GM18511 (cell line): ENCODE data around the gene SSH2.
"Not testable (repeated sequence)": the region's sequence is repeated elsewhere in the genome, so short reads cannot be mapped to it uniquely, and the experiment has no call there.

Experiments used
- ATAC-seq: cut with Tn5 transposase; IDR thresholded peaks from one replicate; pipeline ENCODE4 v1.9.1; 2021; ENCODE audit warnings: mild to moderate bottlenecking, moderate library complexity; ENCODE audit not compliant: unreplicated experiment

The SSH2 gene

DNA sequence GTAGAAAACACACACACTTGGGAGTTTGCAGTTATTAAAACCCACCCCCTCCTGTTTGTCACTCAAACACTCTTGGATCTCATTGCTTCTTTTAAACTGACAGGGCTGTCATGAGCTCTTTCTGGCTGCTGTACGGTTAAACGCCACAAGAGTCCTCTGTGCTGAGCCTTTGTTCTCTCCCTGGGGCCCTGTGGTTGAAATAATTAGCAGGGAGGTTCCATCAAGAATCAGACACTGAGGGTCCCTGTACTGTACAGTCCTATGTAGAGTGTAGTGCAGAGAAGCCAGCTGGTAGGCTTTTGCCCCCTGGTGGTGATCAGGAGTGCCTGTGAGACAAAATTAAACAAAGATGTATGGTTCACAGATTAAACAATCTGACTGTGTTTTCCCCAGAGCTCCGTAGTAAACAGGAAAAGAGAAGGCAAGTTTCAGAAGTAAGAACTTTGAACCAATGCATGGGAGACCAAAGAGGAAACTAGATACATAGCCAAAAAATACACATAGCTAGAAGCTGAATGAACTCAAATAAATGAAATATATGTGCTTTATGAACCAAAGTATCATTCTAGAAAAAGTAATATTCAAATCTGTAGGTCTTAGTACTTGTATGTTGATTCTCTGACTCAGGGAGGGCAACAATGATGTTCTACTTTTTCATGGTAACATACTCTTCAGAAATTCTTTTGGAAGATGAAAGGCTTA is 1.4 kb upstream of the SSH2 start:
- ATAC-seq, result peak; percentile 71

DNA sequence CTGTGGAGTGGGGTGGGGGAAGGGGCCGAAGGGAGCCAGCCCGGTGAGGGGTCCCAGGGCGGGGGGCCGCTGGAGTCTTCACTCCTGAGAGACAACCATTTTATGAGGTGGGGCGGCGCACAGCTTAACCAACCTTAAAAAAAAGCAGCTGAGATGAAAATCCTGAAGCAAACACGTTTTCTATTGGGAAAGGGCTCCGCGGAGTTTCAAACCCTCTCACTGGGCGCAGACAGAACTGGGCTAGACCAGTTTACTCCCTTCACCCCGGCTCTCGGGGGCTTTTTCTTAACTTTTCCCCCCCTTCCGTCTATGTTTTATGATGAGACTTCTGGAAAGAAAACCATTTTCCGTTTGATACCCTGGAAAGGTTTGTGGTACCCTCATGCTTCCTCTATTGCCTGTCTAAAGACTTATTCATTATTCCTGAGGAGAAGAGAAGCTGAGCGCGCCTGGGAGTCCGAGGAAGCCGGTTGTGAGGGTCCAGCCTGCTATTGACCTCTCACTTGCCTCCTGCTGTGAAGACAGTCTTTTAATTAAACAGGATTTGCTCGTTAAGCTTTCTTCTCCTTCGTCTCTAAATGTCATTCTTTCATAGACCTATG is 482 bp upstream of the SSH2 start:
- no peak for ATAC-seq

DNA sequence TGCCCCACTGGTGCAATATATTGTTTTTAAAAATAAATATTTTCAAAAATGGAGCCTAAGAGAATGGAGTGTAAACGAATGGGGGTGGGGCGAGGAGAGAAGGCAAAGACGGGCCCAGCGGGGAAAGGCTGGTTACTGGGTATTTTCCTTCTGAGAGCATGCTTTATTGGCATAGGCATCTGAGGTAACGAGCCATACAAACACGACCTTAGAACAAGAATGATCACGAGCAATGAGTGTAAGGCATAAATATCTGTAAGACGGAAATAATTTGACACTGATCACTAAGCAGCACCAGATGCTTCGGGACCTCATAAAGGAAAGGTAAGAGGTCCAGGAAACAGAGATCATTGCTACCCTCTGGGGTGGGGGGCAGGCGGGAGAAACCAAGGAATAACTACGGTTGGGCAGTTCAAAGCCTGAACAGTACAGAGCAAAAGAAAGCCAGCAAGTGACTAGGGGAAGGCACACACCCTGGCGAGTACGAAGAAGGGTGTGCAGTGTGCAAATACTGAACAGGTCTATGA is 959 bp downstream of the SSH2 start:
- ATAC-seq, result no peak

DNA sequence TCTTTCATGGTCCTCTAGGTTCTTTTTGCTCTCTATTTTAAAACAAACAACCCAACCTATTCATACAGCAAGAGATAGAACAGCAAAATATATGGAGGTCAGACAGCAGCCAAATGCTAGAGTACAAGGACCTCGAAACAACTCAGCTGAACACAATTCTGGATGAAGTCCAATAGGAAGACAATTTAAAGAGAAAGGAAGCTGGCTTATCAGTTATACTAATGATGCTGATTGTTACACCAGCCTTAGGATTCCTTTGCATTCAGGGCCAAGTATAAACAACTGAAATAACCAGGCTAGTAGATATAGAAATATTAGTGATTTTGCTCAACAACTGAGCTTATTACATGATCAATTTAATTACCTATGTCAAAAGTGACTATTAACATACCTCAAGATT is 2.5 kb downstream of the SSH2 start:
- no peak for ATAC-seq

DNA sequence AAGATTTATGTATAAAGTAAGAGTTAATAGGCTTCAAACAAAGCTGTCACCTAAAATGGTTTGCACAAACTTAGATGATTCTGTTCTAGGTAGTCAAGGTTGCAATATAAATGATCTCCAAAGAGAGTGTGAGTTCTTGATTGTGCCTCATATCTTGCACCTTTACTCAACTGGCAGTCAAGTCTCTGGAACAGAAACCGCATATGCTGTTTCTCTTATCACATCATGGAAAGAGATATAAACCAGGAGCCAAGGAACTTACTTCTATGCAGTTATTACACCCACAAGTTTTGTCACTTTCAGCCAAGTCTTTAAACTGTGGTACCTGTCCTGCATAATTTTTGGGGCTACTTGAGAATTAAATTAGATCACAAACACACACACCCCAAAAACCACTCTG is 5.2 kb downstream of the SSH2 start:
- no peak for ATAC-seq

DNA sequence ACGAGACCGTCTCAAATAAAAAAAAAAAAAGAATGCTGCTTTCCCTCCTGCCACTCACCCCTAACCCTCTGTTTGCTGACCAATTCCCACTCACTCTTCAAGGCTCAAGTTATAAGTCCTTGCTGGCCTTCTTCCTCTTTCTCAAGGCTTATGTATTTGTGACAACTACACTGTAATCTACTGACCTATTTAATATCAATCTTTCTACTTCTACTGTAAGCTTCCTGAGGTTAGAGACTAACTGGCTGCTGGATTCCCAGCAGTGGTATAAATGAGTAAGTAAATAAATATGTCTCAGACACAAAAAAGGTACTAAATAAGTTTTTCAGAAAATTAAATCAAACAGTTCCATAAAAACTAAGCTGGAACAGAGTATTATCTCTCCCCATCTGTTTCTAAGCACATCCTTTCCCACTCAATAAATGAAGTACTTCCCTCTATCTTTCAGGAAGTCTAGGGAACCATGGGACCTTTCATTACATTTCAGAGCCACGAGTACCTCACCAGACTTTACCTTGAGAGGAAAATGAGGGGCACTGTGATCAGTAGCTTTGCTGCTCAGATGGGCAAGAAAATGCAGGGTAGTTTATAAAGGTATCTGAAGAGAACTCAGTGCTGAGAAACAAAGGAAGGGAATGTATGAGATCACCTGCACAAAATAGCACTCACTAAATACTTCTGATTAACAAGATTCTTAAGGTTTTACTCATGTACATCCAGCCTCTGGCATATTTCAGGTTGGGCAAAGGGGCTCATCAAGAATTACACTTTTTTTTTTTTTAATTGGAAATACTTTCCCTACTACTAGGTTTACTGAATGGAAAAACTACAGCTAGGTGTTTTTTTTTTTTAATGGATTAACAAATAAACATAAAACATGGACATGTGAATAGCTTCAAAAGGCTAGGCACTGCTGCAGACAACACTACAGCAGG is 10.8 kb downstream of the SSH2 start:
- no peak for ATAC-seq

DNA sequence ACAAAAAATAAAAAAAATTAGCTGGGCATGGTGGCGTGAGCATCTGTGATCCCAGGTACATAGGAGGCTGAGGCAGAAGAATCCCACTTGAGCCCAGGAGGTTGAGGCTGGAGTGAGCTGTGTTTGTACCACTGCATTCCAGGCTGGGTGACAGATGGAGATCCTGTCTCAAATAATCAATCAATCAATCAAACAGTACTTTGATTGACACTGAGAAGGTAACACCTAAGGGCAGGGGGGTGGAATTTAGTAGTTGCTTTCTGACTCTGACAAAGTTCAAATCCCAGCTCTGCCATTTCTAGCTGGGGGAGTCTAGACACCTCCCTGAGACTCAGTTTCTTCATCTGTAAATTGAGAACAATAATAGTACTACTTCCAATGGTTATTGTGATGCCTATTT is 12.0 kb downstream of the SSH2 start:
- ATAC-seq, result no peak

DNA sequence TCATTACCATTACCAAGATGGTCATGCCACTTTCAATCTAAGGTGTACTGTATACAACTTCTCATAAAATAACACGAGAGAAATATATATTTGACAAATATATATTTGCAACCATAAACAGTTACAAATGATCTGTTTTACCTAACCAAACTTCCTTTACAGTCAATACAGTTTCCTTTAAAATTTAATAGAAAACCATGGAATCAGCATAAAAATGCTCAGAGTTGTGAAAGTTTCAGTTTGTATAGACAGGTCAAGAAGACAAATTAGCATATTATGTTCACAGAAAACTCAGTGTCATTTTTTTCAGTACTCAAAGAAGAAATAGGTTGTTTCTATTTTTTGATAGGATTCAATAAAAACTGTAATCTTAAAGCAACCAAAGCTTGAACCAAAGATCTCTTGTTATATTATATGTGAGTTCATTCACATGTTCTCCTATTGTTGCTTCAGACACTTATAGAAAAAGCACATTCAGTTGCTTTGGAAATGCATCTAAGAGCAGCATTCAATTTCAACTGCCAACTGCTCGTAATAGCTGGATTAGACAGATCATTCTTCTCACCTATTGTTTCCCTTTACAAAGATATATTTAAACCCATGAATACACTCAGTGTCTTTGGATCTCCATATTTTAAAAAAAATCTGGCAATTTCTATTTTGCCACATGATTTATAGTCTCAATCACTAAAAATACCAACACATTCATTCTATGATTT is 15.1 kb downstream of the SSH2 start:
- ATAC-seq, result no peak

DNA sequence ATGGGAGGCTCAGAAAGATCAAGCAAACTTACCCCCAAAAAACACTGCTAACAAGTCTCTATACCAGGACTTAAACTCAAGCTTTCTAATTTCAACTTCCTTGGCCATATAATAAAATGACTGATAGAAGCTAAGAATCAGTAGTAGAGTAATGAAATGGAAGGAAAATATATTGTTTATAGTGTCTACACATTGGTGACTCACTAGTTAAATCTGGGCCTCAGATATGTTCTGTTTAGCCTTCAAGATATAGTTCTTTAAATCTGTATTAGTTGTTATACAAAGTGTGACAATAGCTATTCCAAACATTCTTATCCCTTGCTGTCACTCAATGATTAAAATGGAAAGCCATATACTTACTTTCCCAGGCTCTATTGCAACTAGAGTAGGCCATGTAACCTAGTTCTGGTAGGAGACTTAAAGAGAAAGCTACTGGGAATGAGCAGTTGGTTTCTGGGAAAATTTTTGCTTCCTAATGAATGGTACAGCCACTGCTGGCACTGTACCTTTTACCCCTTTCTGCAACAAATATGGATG is 18.3 kb downstream of the SSH2 start:
- ATAC-seq, result no peak

DNA sequence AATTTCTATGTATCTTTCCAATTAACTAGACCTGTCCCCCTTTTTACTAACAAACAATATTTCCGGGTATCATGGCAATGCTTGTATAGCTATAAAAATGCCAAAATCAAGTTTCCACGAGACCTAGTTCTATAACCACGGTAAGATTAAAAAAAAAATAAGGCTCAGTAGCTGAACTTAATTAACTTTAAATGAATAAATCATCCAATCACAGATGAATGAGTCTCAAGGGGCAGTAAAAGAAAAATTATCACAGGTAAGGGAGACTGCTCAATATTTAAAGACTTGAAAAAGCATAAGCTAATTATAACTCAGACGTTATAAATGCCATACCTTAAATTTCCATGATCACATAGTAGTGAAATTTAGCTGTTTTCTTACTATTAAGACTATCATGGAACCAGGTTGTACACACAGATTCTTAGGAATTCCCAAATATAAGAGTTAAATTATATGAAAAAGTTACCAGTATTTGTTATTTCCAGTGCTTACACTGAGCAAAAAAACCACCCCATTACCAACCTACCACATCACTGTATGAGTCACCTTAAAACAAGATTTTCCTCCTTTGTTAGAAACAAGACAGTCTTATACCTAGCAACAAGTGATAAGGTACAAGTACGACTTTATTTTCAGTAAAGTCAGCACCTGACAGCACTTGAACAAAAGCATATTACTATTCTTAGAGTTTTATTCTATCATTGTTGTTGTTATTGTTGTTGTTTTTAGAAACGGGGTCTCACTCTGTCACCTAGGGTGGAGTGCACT is 20.6 kb downstream of the SSH2 start:
- no peak for ATAC-seq

DNA sequence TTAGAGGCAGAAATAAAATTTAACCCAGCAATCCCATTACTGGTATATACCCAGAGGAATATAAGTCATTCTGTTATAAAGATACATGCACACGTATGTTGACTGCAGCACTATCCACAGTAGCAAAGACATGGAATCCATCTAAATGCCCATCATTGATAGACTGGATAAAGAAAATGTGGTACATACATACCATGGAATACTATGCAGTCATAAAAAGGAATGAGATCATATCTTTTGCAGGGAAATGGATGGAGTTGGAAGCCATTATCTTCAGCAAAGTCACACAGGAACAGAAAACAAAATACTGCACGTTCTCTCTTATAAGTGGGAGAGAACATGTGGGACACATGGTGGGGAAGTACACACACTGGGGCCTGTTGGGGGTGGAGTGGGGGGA is 23.1 kb downstream of the SSH2 start:
- ATAC-seq, result no peak

DNA sequence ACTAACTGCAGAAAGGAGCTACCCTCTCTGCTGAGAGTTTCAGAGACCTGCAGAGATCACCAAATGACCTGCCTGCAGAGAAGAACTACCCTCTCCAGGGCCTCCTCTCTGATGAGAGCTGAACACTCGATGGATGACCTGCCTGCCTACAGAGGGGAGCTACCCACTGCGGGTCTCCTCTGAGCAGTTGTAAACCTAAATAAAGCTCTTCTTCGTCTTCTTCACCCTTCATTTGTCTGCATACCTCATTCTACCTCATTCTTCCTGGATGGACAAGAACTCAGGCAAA is 24.2 kb downstream of the SSH2 start:
- ATAC-seq, result no peak

DNA sequence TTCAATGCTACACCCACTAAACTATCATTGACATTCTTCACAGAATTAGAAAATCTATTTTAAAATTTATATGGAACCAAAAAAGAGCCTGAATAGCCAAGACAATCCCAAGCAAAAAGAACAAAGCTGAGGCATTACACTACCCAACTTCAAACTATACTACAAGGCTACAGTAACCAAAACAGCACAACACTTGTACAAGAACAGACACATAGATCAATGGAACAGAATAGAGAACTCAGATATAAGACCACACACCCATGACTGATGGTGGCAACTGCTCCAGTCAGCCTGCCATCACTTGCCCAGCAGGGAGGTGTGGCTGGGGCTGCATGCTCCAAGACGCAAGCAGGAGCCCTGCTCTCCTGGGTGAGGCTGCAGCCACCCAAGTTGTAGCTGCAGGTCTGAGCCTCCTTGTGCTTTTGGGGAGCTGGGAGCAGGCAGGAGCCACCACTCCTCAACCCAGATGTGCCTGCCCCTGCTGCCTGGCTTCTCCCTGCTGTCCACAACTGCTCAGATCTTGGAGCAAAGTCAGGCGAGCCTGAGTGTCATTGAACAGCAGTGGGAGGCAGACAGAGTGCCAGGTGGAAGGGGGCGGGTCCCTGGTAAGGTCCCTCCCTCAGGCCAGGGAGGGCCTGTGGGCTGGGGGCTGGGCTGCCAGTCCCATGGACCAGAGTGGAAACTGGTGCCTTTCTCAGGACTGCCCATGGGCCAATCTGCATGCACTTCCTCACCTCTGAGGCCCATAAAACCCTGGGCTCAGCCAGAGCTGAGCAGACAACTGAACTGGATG is 24.7 kb downstream of the SSH2 start:
- no peak for ATAC-seq

DNA sequence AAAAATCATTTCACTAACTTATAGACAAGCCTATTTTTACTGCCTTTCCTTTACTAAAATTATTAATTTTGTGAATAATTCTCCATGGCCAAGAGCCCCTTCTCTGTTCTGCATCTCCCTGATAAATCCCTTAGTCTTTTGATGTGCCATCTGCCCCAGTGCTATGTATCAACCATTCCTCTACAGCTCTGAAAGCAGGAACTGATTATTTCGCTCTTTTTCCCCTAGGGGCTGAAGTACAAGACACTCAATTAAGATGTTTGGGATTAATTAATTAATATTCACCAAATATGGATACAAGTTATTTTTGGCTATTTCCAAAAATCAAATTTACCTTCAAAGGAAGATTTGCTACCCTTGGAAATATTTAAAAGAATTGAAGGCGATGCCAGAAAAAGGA is 26.6 kb downstream of the SSH2 start:
- no peak for ATAC-seq

DNA sequence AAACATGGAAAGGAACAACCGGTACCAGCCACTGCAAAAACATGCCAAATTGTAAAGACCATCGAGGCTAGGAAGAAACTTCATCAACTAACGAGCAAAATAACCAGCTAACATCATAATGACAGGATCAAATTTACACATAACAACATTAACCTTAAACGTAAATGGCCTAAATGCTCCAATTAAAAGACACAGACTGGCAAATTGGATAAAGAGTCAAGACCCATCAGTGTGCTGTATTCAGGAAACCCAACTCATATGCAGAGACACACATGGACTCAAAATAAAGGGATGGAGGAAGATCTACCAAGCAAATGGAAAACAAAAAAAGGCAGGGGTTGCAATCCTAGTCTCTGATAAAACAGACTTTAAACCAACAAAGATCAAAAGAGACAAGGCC is 32.9 kb downstream of the SSH2 start:
- ATAC-seq, result not testable (repeated sequence)

DNA sequence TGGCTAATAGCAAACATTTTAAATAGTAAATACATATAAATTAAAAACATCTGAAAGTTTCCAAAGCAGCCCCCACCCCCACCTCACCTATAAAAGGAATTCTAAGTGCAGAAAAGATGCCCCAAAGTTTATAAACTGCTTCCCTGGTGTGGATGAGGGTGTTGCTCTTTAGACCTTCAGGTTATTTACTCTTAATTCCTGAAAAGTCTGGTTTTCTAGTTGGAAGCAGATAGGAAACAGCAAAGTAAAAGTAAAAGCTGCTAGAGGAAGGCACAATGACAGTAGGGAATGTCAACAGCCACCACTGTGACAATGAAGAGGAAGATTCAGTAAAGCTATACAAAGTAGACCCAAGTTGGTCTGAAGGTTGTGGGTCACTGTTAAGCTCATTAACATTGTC is 37.8 kb downstream of the SSH2 start:
- ATAC-seq, result no peak

DNA sequence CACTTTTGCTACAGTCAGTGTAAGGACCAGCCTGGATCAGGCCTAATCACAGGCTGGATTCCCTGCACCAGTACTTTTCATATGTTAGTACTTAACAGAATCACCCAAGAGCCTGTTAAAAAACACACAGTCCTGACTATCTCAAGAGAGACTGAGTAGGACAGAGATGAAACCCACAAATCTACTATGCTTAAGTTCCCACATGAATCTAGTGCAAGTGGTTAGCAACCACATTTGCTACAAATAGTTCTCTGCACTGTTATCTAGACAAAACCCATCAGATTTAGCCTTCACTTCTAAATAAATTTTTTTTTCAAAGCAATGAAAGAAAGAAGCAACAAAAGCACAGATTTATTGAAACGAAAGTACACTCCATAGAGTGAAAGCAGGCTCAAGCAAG is 38.9 kb downstream of the SSH2 start:
- ATAC-seq, result no peak

DNA sequence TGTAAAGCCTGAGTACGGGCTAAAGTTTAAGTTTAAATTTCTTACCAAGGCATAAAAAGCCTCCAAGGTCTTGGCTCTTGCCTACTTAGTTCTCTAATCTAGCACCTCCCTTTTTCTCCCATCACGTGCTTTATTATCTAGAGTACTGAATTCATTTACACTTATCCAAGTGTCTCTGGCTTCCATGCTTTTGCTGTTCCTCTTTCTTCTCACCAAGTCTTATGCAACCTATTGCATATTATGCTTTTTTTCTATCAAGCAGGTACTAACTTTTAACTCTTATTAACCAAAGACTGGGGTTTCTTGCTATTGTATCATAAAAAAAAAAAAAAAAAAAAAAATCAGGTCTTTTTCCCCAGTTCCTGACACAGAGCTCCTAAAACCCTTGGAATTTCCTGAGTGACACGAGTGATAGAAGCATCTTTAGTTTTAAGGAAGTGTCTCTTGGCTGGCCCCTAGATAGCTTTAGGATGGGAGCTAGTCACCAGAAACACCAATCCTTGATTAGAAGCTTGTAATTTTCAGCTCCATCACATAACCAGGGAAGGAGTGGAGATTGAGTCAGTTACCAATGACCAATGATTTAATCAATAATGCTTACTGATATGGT is 44.9 kb downstream of the SSH2 start:
- no peak for ATAC-seq

DNA sequence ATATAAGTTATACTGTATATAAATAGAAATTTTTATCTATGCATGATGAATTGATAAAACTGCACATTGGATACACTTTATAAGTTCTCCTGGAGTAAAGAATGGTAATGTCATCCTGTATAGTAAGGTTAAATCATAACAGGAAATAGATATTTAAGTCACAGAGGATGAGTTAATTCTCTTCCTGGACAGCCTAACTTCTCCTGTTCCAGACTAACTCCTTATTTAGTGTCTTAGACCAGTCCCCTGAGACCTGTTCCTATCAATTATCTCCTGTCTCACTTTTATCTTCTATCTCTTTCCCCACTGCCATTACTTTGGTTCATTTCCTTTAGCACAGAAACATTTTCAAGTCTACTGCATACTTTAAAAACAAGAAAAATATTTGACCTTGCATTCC is 46.5 kb downstream of the SSH2 start:
- no peak for ATAC-seq
